ENCODE data around the gene PRTFDC1.

- TF ChIP-seq POLR2A (IDR thresholded peaks at IDR 0.05; ENCODE audit: low read depth, low read length) = no peak
- TF ChIP-seq POLR2AphosphoS5 (IDR thresholded peaks at IDR 0.05; ENCODE audit: low read depth, low read length) = no peak
- TF ChIP-seq PAX5 (IDR thresholded peaks at IDR 0.05; ENCODE audit: insufficient read depth, low read length, severe bottlenecking) = no peak
- no peak for TF ChIP-seq SPI1 (IDR thresholded peaks at IDR 0.05; ENCODE audit: low read depth, low read length)
- no peak for TF ChIP-seq POU2F2 (IDR thresholded peaks at IDR 0.05; ENCODE audit: low read depth, low read length)
- TF ChIP-seq TAF1 (IDR thresholded peaks at IDR 0.05; ENCODE audit: low read depth, low read length) = no peak
Measured at GRCh38 chr10:24916365-24916764, 36.0 kb downstream of the PRTFDC1 start.
